GM23338 (cell line): ENCODE measurements around the gene REG1A. TPM values are rescaled to one million over a fixed set of nuclear protein-coding genes. Genes with fewer than 3 reads are reported as not detected.

Experiments
- ATAC-seq: fragments of 200-7000 bp; cut with Tn5 transposase; 3 replicates; pipeline ENCODE4 v1.9.1; 2020
- DNase-seq: peaks from one replicate; pipeline ENCODE4 v3.0.0-alpha.2; 2015; ENCODE audit warnings: low spot score
- H2AFZ ChIP-seq: fragments of 200-600 bp; sonication (generic); 2 replicates; pipeline ENCODE4 v1.8.0; 2016; ENCODE audit warnings: antibody characterized with exemption, mild to moderate bottlenecking, moderate library complexity
- H3F3A ChIP-seq: fragments of 200-600 bp; sonication (generic); replicated peaks from 2 replicates; pipeline ENCODE4 v1.8.0; 2017; ENCODE audit warnings: antibody characterized with exemption, mixed run types, low read depth
- H3K27ac ChIP-seq: fragments of 200-600 bp; sonication (generic); 2 replicates; pipeline ENCODE4 v1.6.1; 2016; ENCODE audit warnings: low read depth
- H3K27me3 ChIP-seq: fragments of 200-600 bp; sonication (generic); 2 replicates; pipeline ENCODE4 v1.8.0; 2016; ENCODE audit warnings: mild to moderate bottlenecking, mixed run types, moderate library complexity; ENCODE audit not compliant: insufficient read depth
- H3K36me3 ChIP-seq: fragments of 200-600 bp; sonication (generic); 2 replicates; pipeline ENCODE4 v1.8.0; 2016; ENCODE audit warnings: mild to moderate bottlenecking; ENCODE audit not compliant: insufficient read depth
- H3K4me1 ChIP-seq: fragments of 200-600 bp; sonication (generic); 2 replicates; pipeline ENCODE4 v1.8.0; 2016; ENCODE audit warnings: mild to moderate bottlenecking, moderate library complexity; ENCODE audit not compliant: insufficient read depth
- H3K4me2 ChIP-seq: fragments of 200-600 bp; sonication (generic); 2 replicates; pipeline ENCODE4 v1.7.1; 2017; ENCODE audit warnings: mixed run types
- H3K4me3 ChIP-seq: fragments of 200-600 bp; sonication (generic); 2 replicates; pipeline ENCODE4 v1.6.1; 2016; ENCODE audit warnings: mixed run types
- H3K79me2 ChIP-seq: fragments of 200-600 bp; sonication (generic); replicated peaks from 2 replicates; pipeline ENCODE4 v1.8.0; 2017; ENCODE audit warnings: mild to moderate bottlenecking; ENCODE audit not compliant: insufficient read depth
- H3K9me2 ChIP-seq: fragments of 200-600 bp; sonication (generic); 2 replicates; pipeline ENCODE4 v1.8.0; 2017; ENCODE audit not compliant: insufficient read depth
- H4K20me1 ChIP-seq: fragments of 200-600 bp; sonication (generic); replicated peaks from 2 replicates; pipeline ENCODE4 v1.8.0; 2017; ENCODE audit warnings: mild to moderate bottlenecking; ENCODE audit not compliant: insufficient read depth
- H3K27ac Mint-ChIP-seq: 2 replicates; pipeline ENCODE4 v1.8.0; 2020; ENCODE audit warnings: inconsistent platforms, mild to moderate bottlenecking, moderate library complexity, mixed read lengths
- H3K27me3 Mint-ChIP-seq: 3 replicates; pipeline ENCODE4 v1.8.0; 2022; ENCODE audit warnings: low read depth, mild to moderate bottlenecking, moderate library complexity, mixed read lengths, inconsistent platforms; ENCODE audit not compliant: insufficient read depth, poor library complexity
- H3K36me3 Mint-ChIP-seq: 3 replicates; pipeline ENCODE4 v1.8.0; 2021; ENCODE audit warnings: low read depth, mild to moderate bottlenecking, inconsistent platforms, moderate library complexity, mixed read lengths
- H3K4me1 Mint-ChIP-seq: 3 replicates; pipeline ENCODE4 v1.8.0; 2020; ENCODE audit warnings: mild to moderate bottlenecking, inconsistent platforms, mixed read lengths
- H3K4me3 Mint-ChIP-seq: 3 replicates; pipeline ENCODE4 v1.8.0; 2021; ENCODE audit warnings: moderate library complexity, mild to moderate bottlenecking, inconsistent platforms, mixed read lengths
- H3K9me3 Mint-ChIP-seq: 3 replicates; pipeline ENCODE4 v1.8.0; 2020; ENCODE audit warnings: moderate library complexity, mild to moderate bottlenecking, inconsistent platforms, mixed read lengths
- CREB1 ChIP-seq: fragments of 250-450 bp; sonication (Bioruptor Pico); IDR thresholded peaks from 2 replicates; pipeline ENCODE4 v1.5.0; 2020; ENCODE audit warnings: low read depth, mild to moderate bottlenecking, moderate library complexity
- CTCF ChIP-seq, 2 experiments: fragments of 200-600 bp in 1 of 2; sonication (generic) in 1 of 2; conservative IDR thresholded peaks; 2 replicates each; pipeline versions ENCODE4 v1.5.1 to v1.6.1; 2016 to 2017; ENCODE audit warnings: antibody characterized with exemption in 2 of 2, low read depth in 2 of 2, mild to moderate bottlenecking in 2 of 2, moderate library complexity in 1 of 2
- ETS1 ChIP-seq: IDR thresholded peaks from 2 replicates; pipeline ENCODE4 v1.6.1; 2016; ENCODE audit warnings: antibody characterized with exemption
- EZH2 ChIP-seq: fragments of 200-600 bp; sonication (generic); IDR thresholded peaks from one replicate; pipeline ENCODE4 v1.8.0; 2017; ENCODE audit warnings: antibody characterized with exemption, mild to moderate bottlenecking, low read depth; ENCODE audit not compliant: unreplicated experiment
- EZH2phosphoT487 ChIP-seq: fragments of 200-600 bp; sonication (generic); IDR thresholded peaks from one replicate; pipeline ENCODE4 v1.8.1; 2018; ENCODE audit warnings: antibody characterized with exemption; ENCODE audit not compliant: unreplicated experiment
- JUNB ChIP-seq: IDR thresholded peaks from one replicate; pipeline ENCODE4 v1.6.1; 2016; ENCODE audit warnings: antibody characterized with exemption; ENCODE audit not compliant: unreplicated experiment
- NANOG ChIP-seq: IDR thresholded peaks from 2 replicates; pipeline ENCODE4 v1.6.1; 2016; ENCODE audit warnings: antibody characterized with exemption, borderline replicate concordance
- POLR2AphosphoS5 ChIP-seq: IDR thresholded peaks from 2 replicates; pipeline ENCODE4 v1.6.1; 2016; ENCODE audit warnings: antibody characterized with exemption, low read depth
- REST ChIP-seq: IDR thresholded peaks from one replicate; pipeline ENCODE4 v1.6.1; 2018; ENCODE audit warnings: antibody characterized with exemption; ENCODE audit not compliant: unreplicated experiment
- STAT1 ChIP-seq: IDR thresholded peaks from one replicate; pipeline ENCODE4 v1.6.1; 2016; ENCODE audit warnings: antibody characterized with exemption; ENCODE audit not compliant: unreplicated experiment
- ZNF114 ChIP-seq: fragments of 250-450 bp; sonication (Bioruptor Pico); IDR thresholded peaks from 2 replicates; pipeline ENCODE4 v1.5.0; 2020; ENCODE audit warnings: mild to moderate bottlenecking, moderate library complexity
- ZNF331 ChIP-seq: fragments of 250-450 bp; sonication (Bioruptor Pico); IDR thresholded peaks from 2 replicates; pipeline ENCODE4 v1.5.0; 2020; ENCODE audit warnings: low read depth, mild to moderate bottlenecking, moderate library complexity
- polyA plus RNA-seq: library from polyadenylated mRNA; unstranded; fragments of >200 nt; fragmentation: Nextera tagmentation; extraction: Ambion mirVana; gene quantifications from 2 replicates; pipeline ENCODE4 v1.2.1, GENCODE V29; 2016
- total RNA-seq: library from RNA; depleted of rRNA; stranded (reverse); fragments of >200 nt; shearing (Covaris generic); gene quantifications from 2 replicates; pipeline ENCODE4 v1.2.3, GENCODE V29; 2014

REG1A gene
- total and polyA plus RNA-seq, 2 experiments from 2014 or later, result not detected

GRCh38 chr2:79162132-79162531 is 41.8 kb downstream of the REG1A start (continued):
- TF ChIP-seq STAT1, result no peak
- no peak for TF ChIP-seq REST

- no peak overlapping the region for H3K27ac Mint-ChIP-seq
- no peak overlapping the region for H3K27ac ChIP-seq
- no peaks in the 10 kb centered on the region for H4K20me1 ChIP-seq
- no peaks in the 10 kb centered on the region for H3F3A ChIP-seq
- no peaks in the 10 kb centered on the region for H3K36me3 Mint-ChIP-seq
- H3K4me2 ChIP-seq, result no peak overlapping the region
- H2AFZ ChIP-seq, result no peak overlapping the region
- no peaks in the 10 kb centered on the region for H3K79me2 ChIP-seq
- ATAC-seq (no peak), DNase-seq (no peak)
- H3K4me3 ChIP-seq, result no peak overlapping the region
- H3K4me3 Mint-ChIP-seq, result no peak overlapping the region
- H3K9me3 Mint-ChIP-seq, result no peaks in the 10 kb centered on the region; the same call in 2 of the 3 replicates
- peaks cover 2% of the 10 kb centered on the region for H3K27me3 Mint-ChIP-seq
- no peaks in the 10 kb centered on the region for H3K36me3 ChIP-seq
- no peaks in the 10 kb centered on the region for H3K4me1 ChIP-seq
- H3K27me3 ChIP-seq, result no peaks in the 10 kb centered on the region
- H3K9me2 ChIP-seq, result peaks cover 10% of the 10 kb centered on the region
- TF ChIP-seq JUNB, result no peak
- no peak for TF ChIP-seq CREB1
- no peaks in the 10 kb centered on the region for H3K4me1 Mint-ChIP-seq
Measured at GRCh38 chr2:79162801-79163200, 42.5 kb downstream of the REG1A start.

GRCh38 chr2:79171348-79171958 is 51.2 kb downstream of the REG1A start:
- Histone ChIP-seq H3K27ac (no peak overlapping the region), H3K27me3 (no peaks in the 10 kb centered on the region), H3K79me2 (no peaks in the 10 kb centered on the region), H4K20me1 (no peaks in the 10 kb centered on the region), H3F3A (no peaks in the 10 kb centered on the region), H3K4me3 (no peak overlapping the region), H3K9me2 (peaks cover 10% of the 10 kb centered on the region; the same call in 1 of the 2 replicates), H3K36me3 (no peaks in the 10 kb centered on the region), H3K4me2 (no peak overlapping the region), H3K4me1 (no peaks in the 10 kb centered on the region), H2AFZ (no peak overlapping the region)
- H3K4me3 Mint-ChIP-seq, result no peak overlapping the region
- H3K27ac Mint-ChIP-seq, result no peak overlapping the region
- ATAC-seq (no peak), DNase-seq (no peak)
- no peaks in the 10 kb centered on the region for H3K4me1 Mint-ChIP-seq
- H3K36me3 Mint-ChIP-seq, result no peaks in the 10 kb centered on the region
- no peaks in the 10 kb centered on the region for H3K27me3 Mint-ChIP-seq
- H3K9me3 Mint-ChIP-seq, result no peaks in the 10 kb centered on the region
- no peak for TF ChIP-seq ZNF331 (CRISPR knock-in tag)
- no peak for TF ChIP-seq JUNB
- no peak for TF ChIP-seq ETS1
- TF ChIP-seq EZH2phosphoT487, result no peak
- TF ChIP-seq ZNF114 (CRISPR knock-in tag), result no peak
- TF ChIP-seq NANOG, result no peak
- no peak for TF ChIP-seq EZH2
- no peak for TF ChIP-seq STAT1
- no peak for TF ChIP-seq POLR2AphosphoS5
- no peak for TF ChIP-seq REST
- TF ChIP-seq CTCF (conservative IDR thresholded peaks at IDR 0.05; ENCODE audit: low read depth in 2 of 2), result no peak
